DMS153 (cell line): ENCODE results near the gene ARHGAP28.
"Not testable (repeated sequence)": the region's sequence is repeated elsewhere in the genome, so short reads cannot be mapped to it uniquely, and the experiment has no call there.

Experiments
- DNase-seq: peaks from one replicate; lab custom pipeline; 2025; lab: John Stamatoyannopoulos, UW

ARHGAP28 gene

DNA sequence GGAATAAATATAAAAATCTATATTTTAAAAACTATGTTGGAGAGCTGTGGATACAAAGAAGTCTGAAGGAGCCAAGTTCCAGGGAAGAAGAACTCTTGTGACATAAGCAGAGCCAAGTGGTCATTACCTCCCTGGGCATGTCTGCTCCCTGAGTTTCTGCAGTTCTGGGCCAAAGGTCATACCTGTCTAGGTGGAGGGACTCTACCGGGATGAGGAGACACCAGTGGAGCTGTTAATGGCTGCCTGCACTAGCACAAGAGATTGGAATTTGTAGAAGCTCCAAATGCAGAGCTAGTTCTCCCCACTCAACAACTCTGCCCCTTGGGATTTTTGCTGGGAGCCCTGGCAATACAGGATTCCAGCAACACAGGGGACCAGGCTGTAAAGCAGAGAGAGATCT, 89.8 kb downstream of the ARHGAP28 start:
- no peak for DNase-seq

DNA sequence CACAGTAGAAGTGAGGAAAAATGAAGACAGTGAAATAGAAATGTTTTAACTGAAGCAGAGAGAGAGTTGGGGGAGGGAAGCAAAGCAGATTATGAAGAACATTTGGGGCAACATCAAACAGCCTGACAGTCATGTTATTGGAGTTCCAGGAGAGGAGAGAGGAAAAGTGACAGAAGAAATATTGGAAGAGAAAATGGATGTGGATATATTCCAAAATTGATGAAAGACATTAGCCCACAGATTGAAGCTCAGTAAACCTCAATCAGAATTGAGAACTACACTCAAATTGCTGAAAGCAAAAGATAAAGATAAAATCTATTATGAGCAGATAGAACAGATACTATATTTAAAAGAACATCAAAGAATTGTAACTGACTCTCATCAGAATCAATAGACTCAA, 90.8 kb downstream of the ARHGAP28 start:
- no peak for DNase-seq

DNA sequence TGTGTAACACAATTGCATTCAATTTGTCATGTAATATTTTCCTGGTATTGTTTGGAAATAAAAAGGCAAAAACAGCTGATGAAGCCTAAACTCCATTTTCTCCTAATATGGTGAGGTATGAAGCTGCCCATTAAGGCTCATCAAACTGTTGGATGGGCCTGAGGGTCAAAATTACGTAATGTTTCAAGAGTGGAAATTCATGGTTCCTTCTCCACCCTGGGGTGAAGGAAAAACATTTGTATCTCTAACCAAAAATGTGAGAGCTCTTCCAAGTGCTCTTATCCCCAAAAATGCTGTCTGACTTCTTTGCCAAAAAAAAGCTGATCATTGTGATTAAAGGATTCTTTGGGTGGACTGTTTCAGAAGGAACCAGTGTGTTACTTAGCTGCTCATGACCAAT, 91.8 kb downstream of the ARHGAP28 start:
- no peak for DNase-seq

DNA sequence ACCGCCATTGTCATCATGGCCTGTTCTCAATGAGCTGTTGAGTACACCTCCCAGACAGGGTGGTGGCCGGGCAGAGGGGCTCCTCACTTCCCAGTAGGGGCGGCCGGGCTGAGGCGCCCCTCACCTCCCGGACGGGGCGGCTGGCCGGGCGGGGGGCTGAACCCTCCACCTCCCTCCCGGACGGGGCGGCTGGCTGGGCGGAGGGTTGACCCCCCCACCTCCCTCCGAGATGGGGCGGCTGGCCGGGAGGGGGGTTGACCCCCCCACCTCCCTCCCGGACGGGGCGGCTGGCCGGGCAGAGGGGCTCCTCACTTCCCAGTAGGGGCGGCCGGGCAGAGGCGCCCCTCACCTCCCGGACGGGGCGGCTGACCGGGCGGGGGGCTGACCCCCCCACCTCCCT, 97.6 kb downstream of the ARHGAP28 start:
- DNase-seq, result not testable (repeated sequence)

DNA sequence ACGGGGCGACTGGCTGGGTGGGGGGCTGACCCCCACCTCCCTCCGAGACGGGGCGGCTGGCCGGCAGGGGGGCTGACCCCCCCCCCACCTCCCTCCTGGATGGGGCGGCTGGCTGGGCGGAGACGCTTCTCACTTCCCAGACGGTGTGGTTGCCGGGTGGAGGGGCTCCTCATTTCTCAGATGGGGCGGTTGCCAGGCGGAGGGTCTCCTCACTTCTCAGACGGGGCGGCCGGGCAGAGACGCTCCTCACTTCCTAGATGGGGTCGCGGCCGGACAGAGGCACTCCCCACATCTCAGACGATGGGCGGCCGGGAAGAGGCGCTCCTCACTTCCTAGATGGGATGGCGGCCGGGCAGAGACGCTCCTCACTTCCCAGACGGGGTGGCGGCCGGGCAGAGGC, 98.0 kb downstream of the ARHGAP28 start:
- not testable (repeated sequence) for DNase-seq

DNA sequence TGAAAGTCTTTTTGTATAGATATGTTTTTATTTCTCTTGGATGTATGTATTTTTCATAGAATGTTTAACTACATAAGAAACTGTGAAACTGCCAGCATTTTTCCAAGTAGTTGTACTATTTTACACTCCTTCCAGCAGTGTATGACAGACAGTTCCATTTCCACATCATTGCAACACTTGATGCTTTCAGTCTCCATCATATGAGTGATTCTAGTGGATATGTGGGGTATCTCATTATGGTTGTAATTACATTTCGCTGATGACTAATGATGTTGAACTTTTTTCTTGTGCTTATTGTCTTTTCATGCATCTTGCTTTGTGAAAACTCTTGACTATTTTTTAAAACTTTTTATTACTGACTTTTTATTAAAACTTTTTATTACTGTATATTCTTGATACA, 101.4 kb downstream of the ARHGAP28 start:
- DNase-seq, result no peak

DNA sequence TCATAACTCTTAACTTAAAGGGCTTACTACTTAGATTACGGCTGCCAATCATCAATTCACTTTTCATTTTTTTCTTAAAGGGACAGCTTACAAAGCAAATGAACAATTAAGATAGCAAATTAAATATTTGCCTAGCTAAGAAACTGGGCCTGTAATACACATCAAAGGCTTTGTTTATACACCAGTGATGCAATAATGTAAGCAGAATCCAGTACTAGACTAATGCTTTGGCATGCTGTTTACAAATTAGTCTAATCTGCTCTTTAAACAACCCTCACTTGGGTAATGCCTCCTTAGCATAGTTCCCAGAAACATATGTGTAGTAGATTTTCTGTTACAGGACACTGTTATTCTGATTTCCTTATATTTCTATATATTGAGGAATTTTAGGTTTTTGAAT, 105.8 kb downstream of the ARHGAP28 start:
- DNase-seq, result no peak

DNA sequence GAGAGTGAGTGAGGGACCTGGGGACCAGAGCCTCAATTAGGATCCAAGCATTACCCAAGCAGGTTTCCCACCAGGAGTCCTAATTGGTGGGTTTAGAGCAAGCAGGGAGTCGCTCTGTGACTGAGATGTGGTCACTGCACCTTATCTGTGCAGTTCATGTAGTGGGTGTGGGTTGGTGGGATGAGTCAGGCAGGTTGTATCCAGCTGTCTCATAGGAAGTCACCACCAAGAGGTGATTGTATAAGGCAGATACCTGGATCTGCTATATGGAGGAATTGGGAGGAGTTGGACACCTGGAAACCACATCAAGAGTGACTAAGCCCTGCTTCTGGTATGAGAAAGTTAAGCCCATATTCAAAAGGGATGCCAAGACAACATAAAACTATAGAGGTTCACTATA, 106.8 kb downstream of the ARHGAP28 start:
- no peak for DNase-seq

DNA sequence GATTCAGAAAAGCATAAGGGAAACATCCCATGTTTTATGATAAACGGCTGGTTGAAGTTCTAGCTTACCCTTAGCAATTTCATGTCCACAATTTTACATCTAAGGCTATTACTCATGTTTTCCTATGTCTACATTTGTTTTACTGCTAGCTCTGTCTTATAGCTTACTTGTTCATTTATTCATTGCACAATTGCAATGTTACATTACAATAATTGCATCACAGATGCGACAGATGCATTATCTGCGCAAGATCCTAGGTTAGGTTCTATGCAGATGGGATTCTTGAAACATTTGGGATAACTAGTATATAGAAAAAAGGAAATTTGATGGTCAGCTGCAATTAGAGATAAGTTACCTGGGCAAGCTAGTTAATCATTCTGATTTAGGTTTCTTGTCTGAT, 108.4 kb downstream of the ARHGAP28 start:
- no peak for DNase-seq

DNA sequence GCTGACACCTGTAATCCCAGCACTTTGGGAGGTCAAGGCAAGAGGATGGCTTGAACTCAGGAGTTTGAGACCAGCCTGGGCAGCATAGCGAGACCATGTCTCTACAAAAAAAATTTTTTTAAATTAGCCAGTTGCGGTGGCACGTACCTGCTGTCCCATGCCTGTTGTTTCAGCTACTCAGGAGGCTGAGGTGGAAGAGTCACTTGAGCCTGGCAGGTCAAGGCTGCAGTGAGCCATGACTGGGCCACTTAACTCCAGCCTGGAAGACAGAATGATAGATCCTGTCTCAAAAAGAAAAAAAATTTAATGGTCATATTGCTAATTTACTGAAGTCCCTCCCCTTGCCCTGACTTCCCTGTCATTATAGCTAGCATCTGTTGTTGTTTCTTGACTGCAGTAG, 112.6 kb downstream of the ARHGAP28 start:
- no peak for DNase-seq

DNA sequence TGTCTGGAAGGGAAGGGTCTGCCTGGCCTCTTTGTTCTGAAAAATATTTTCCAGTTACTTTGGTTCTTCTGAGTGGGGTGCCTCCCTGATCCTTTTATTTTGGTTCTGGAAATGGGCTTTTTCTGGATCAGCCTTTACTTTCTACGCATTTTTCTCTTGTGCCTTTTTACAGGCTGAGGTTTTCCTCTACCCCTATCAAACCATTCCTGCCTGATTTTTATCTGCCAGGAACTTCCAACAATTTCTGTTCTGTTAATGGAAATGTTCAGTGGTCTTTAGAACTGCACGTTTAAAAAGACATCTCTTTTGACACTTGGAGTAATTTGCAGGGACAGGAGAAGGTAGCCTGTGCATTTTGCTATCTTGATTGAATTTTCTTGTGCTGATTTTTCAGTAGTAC, 113.8 kb downstream of the ARHGAP28 start:
- no peak for DNase-seq

DNA sequence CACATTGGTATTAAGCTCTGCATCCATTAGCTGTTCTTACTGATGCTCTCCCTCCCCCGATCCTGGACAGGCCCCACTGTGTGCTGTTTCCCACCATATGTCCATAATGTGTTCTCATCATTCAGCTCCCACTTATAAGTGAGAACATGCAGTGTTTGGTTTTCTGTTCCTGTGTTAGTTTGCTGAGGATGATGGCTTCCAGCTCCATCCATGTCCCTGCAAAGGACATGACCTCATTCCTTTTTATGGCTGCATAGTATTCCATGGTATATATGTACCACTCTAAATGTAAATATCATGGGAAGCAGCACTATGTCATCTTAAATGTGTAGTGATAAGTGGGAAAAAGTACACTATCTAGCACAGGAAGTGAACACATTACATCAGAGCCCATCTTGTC, 116.0 kb downstream of the ARHGAP28 start:
- DNase-seq, result not testable (repeated sequence)

DNA sequence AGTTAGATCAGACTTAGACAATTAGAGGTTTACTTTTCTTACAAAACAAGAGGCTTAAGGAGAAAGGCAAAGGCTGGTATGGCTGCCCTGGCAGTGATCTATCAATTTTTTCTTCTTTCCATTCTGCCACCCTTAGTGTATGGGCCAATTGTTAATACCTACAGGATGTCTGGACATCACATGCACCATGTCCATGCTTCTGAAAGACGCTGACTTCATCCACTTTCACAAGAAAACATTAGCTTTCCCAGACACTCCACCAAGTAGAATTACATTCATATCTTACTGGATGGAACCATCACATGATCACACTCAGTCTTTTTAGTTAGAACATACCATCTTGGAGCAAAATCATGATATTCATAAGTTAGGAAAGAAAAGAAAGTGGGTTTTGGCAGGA, 120.9 kb downstream of the ARHGAP28 start:
- no peak for DNase-seq

DNA sequence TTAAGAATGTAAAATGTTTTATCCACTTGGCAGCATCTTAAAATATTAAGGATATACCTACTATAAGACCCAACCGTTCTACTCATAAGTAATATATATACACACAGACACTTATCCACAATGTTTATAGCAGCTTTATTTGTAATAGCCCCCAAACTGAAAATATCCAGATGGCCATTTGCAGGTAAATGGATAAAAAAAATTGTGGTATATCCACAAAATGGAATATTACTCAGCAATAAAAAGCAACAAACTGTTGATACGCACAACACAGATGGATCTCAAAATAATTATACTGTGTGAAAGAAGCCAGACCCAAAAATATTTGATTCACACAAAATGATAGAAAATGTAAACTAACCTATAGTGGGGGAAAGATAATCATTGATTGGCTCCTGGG, 122.0 kb downstream of the ARHGAP28 start:
- DNase-seq, result no peak

DNA sequence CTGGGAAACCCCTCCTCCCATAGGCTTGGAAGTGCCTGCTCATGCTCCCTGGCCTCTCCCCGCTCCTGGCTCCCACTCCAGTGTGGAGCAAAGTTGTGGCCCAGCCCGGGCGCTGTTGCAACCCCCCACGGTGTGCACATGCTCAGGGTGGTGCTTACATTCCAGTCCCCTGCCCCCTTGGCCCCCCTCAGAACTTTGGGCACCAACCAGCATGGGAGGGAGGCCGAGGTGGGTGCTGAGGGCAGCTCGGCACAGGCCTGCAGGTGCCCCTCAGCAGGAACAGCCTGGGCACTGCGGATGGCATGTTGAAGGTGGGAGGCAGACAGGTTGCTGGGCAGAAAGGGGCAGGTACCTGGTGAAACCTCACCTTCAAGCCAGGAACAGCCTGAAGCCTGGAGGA, 125.3 kb downstream of the ARHGAP28 start:
- no peak for DNase-seq

DNA sequence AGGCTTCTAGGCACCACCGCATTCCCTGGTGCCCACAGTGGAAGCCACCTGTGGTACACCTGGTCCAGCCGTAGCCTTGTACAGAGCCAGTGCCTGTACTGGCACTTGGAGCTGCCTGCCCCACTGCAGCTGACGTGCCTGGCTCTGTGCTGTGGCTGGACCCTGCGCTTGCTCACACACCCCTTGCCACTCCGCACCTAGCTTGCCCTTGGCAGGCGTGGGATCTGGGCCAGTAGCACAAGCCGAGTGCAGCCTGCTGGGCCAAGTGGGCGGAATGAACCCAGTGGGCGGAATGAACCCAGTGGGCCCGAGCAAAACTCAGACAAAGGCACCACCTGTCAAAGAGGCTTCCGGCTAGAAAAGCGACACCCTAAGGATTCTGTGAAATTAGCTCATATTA, 126.3 kb downstream of the ARHGAP28 start:
- DNase-seq, result no peak

DNA sequence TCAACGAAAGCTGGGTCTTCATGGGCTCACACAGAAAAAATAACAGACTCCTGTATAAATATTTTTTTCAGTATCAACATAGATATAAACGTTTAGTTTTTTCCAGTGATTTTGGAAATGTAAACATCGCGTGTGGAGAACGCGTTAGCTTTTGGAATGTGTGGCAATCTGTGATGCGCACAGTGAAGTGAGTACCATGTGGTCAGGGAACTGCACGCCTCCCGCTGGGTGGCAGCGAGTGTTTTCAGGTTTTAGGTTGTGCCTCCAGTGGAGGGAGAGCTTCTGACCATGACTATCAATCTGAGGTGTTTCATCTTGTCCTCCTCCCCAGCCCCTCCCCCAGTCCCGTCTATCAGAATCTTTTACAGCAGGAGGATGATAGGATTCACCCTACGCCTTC, 127.8 kb downstream of the ARHGAP28 start:
- DNase-seq, result no peak

DNA sequence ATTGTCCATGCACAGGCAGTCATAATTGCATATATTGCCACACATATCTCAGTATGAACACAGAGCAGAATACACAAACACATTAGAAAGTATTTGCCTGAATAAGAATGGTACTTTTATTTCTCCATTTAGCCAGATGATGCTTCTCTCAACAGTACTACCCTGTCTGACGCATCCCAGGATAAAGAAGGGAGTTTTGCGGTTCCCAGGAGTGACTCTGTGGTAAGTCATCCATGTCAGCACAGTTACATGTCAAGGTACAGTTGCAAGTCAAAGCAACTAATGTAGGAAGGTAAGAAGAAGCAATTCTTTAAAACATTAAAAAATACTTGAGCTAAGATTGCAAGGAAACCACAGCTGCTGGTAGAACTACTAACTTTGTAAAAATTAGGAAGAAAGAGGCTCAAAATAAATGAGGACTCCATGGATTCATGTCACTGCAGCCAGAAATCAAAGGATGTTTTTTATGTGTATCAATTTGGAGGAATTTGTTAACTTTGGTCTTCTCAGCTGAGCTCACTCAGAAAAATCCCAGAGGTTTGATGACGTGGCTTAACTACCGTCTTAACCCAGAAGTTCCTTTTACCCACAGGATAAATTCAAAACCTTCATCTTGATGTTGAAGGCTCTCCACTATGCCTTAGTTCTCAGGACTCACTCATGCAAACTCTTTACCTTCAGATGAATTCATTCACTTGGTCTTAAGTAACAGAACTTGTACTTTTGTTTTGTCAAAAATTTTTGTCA, 130.3 kb downstream of the ARHGAP28 start:
- no peak for DNase-seq

DNA sequence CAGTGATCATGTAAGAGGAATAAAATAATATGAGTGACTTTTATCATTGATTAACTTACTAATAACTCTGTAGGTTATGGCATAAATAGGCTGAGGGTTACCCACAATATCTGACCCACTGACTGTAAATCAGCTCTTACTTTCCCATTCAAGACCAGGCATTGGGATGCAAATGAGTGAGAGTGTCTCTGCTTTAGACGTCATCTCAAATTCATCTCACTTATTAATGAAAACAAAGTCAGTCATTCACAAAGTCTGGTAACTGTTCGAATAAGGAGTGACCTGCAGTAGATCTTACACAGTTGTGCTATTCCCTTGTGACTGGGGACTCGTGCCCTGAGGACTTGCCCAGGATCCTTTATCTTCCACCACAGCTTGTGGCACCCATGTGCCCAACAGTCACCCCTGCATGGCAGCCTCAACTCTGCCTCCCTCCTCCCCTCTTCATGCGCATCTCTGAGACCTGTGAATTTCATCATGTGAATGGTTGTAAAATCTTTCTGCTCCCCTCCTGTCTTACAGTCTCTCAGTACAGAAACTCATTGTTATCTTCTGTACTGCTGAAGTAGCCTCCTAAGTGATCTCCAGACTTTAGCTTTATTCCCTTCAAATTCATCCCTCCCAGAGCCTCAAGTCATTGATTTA, 131.4 kb downstream of the ARHGAP28 start:
- no peak for DNase-seq

DNA sequence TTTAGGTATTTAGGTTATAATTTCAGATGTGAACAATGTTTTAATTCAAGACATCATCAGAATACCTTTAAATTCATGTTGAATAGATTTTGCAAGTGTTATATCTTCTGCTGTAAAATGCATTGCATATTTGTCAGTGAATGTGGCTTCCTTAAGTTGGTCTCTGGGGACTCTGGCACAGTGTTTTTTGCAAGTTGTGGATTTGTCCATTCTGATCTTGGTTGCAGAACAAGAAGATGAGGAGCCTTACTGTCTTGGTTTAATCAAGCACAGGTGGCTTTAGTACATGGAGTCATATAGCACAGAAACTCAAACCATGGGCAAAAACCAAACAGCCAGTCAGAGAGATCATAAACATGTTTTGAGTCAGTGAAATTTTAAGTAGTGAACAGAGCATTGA, 135.7 kb downstream of the ARHGAP28 start:
- DNase-seq, result no peak

DNA sequence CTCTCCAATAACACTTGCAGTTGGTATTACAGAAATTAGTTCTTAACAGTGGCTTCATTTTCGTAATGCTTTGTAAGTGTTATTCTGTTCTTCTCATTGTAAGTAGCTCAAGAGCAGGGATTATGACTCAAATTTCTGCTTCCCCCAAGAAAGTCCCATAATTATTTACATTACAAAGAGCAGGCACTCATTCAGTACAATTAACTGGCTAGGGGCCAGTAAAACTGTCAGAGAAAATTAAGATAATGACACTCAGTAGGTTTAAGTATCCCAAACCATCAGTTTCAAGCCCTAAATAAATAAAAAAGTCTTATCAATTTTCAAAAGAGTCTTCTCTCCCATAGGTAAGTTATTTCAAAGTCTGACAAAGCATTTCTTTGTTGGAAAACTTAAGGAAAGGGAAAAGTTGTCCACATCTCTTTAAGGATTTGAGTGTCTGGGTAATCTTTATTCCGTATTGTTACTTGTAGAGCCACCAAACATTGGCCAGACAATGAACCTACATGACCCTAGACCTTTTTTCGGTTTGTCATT, 137.1 kb downstream of the ARHGAP28 start:
- DNase-seq, result no peak

DNA sequence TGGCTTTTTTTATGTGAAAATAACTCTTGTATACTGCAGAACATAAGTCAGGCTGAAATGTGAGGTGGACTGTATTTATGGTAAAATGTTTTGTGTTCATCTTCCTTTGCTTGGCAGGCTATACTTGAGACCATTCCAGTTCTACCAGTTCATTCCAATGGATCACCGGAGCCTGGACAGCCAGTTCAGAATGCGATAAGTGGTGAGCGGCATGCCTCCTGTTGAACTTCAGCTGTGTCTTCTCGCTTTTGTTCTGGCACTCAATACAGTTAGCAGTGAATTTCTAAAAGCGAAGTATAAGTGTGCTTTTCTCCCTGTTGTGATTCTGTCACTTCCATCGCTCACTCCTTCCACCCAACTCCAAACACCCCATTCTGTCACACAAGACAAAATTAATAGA, 138.5 kb downstream of the ARHGAP28 start:
- no peak for DNase-seq

DNA sequence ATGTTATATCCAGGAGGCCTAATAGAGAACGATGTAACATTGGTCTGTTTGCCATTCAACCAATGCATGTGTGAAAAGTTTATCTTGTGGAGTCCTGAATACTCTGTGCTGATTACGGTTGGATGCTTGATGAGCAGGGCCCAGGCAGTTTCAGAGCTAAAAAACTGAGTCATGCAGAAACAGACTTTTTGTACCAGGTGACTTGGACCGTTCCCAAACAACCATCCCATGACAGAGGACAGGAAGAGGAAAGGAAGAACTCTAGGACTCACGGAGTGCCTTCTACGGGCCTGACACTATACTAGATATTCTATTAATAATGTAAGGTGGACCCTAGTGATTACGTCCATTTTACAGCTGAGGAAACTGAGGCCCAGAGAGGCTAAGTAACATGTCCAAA, 142.1 kb downstream of the ARHGAP28 start:
- DNase-seq, result no peak
